HepG2 (cell line): Measurements from ENCODE around the gene CFL1. TPM values are rescaled to one million over a fixed set of nuclear protein-coding genes. Genes with fewer than 3 reads are reported as not detected.

Experiments
- ASH2L ChIP-seq: fragments of 300-600, 200-600 bp; sonication (generic); IDR thresholded peaks from 2 replicates; pipeline ENCODE4 v1.7.0; 2017; ENCODE audit warnings: low read depth, mild to moderate bottlenecking, moderate library complexity, mixed read lengths, low read length; ENCODE audit not compliant: insufficient read length
- CBX5 ChIP-seq: sonication (generic); formaldehyde crosslinking; IDR thresholded peaks from 2 replicates; pipeline ENCODE4 v1.4.0; 2020; ENCODE audit warnings: missing genetic modification reagents, borderline replicate concordance
- CCDC6 ChIP-seq: sonication (generic); formaldehyde crosslinking; IDR thresholded peaks from 2 replicates; pipeline ENCODE4 v1.8.1; 2022; ENCODE audit warnings: mild to moderate bottlenecking, missing genetic modification reagents, moderate library complexity
- FOXA1 ChIP-seq, 2 experiments: fragments of 450-650 bp in 1 of 2; sonication (generic) in 1 of 2; formaldehyde crosslinking in 1 of 2; IDR thresholded peaks; 2 replicates each; pipeline versions ENCODE4 v1.4.0 to v1.6.1; 2016 to 2020; ENCODE audit warnings: missing genetic modification reagents in 1 of 2
- GZF1 ChIP-seq: sonication (generic); formaldehyde crosslinking; IDR thresholded peaks from 2 replicates; pipeline ENCODE4 v1.5.1; 2020; ENCODE audit warnings: mild to moderate bottlenecking, missing genetic modification reagents
- HOXA3 ChIP-seq: sonication (generic); formaldehyde crosslinking; IDR thresholded peaks from 2 replicates; pipeline ENCODE4 v1.5.0; 2020; ENCODE audit warnings: missing genetic modification reagents
- IKZF5 ChIP-seq: IDR thresholded peaks from 2 replicates; pipeline ENCODE4 v1.6.1; 2018; ENCODE audit warnings: missing genetic modification reagents, mild to moderate bottlenecking, missing compliant biosample characterization
- JARID2 ChIP-seq: sonication (generic); formaldehyde crosslinking; IDR thresholded peaks from 2 replicates; pipeline ENCODE4 v1.8.1; 2023; ENCODE audit warnings: missing genetic modification reagents, inconsistent platforms; ENCODE audit not compliant: insufficient replicate concordance
- KLF12 ChIP-seq: sonication (generic); formaldehyde crosslinking; IDR thresholded peaks from 2 replicates; pipeline ENCODE4 v1.4.0; 2020; ENCODE audit warnings: missing genetic modification reagents, borderline replicate concordance
- MYC ChIP-seq: sonication (generic); formaldehyde crosslinking; IDR thresholded peaks from 2 replicates; pipeline ENCODE4 v1.9.0; 2021; ENCODE audit warnings: missing genetic modification reagents, borderline replicate concordance
- PITX1 ChIP-seq: sonication (generic); formaldehyde crosslinking; IDR thresholded peaks from 2 replicates; pipeline ENCODE4 v1.5.1; 2020; ENCODE audit warnings: mild to moderate bottlenecking, missing genetic modification reagents
- REPIN1 ChIP-seq: sonication (generic); formaldehyde crosslinking; IDR thresholded peaks from 2 replicates; pipeline ENCODE4 v1.8.0; 2022; ENCODE audit warnings: missing genetic modification reagents, low read depth, mild to moderate bottlenecking, borderline replicate concordance
- RFX5 ChIP-seq: IDR thresholded peaks from 2 replicates; pipeline ENCODE4 v1.6.1; 2011; ENCODE audit warnings: low read depth, low read length, improper control_type of control experiment
- SIX4 ChIP-seq: sonication (generic); formaldehyde crosslinking; IDR thresholded peaks from 2 replicates; pipeline ENCODE4 v1.4.0; 2020; ENCODE audit warnings: missing genetic modification reagents
- SMC3 ChIP-seq: IDR thresholded peaks from 2 replicates; pipeline ENCODE4 v1.6.1; 2011; ENCODE audit warnings: low read length, improper control_type of control experiment
- SRSF4 ChIP-seq: fragments of 200-400 bp; formaldehyde crosslinking; IDR thresholded peaks from one replicate; pipeline ENCODE4 v1.6.1; 2018; ENCODE audit warnings: mild to moderate bottlenecking, low read depth, low read length, moderate library complexity; ENCODE audit not compliant: poor library complexity, severe bottlenecking
- THAP11 ChIP-seq: IDR thresholded peaks from 2 replicates; pipeline ENCODE4 v1.6.1; 2016; ENCODE audit warnings: missing biosample characterization, missing genetic modification reagents
- THRA ChIP-seq: sonication (generic); formaldehyde crosslinking; IDR thresholded peaks from 2 replicates; pipeline ENCODE4 v1.4.0; 2020; ENCODE audit warnings: missing genetic modification reagents, borderline replicate concordance
- XRCC5 ChIP-seq: fragments of 200-400 bp; formaldehyde crosslinking; optimal IDR thresholded peaks from 2 replicates; pipeline ENCODE3; 2017; ENCODE audit warnings: mild to moderate bottlenecking, low read length
- ZNF124 ChIP-seq: sonication (generic); formaldehyde crosslinking; IDR thresholded peaks from 2 replicates; pipeline ENCODE4 v1.4.0; 2020; ENCODE audit warnings: missing genetic modification reagents
- ZNF331 ChIP-seq: sonication (generic); formaldehyde crosslinking; IDR thresholded peaks from 2 replicates; pipeline ENCODE4 v1.4.0; 2020; ENCODE audit warnings: missing genetic modification reagents
- ZNF430 ChIP-seq: sonication (generic); formaldehyde crosslinking; IDR thresholded peaks from 2 replicates; pipeline ENCODE4 v1.9.0; 2021; ENCODE audit warnings: mild to moderate bottlenecking, missing genetic modification reagents
- ZNF547 ChIP-seq: sonication (generic); formaldehyde crosslinking; IDR thresholded peaks from 2 replicates; pipeline ENCODE4 v1.5.1; 2020; ENCODE audit warnings: mild to moderate bottlenecking, missing genetic modification reagents
- ZNF580 ChIP-seq: IDR thresholded peaks from 2 replicates; pipeline ENCODE4 v1.6.1; 2016; ENCODE audit warnings: low read depth, borderline replicate concordance
- ZNF782 ChIP-seq: sonication (generic); formaldehyde crosslinking; IDR thresholded peaks from 2 replicates; pipeline ENCODE4 v1.4.0; 2020; ENCODE audit warnings: missing genetic modification reagents, mild to moderate bottlenecking, borderline replicate concordance
- ZNF784 ChIP-seq: sonication (generic); formaldehyde crosslinking; IDR thresholded peaks from 2 replicates; pipeline ENCODE4 v1.5.1; 2020; ENCODE audit warnings: missing genetic modification reagents, mild to moderate bottlenecking, borderline replicate concordance
- polyA plus RNA-seq, 8 experiments: library from polyadenylated mRNA; depleted of rRNA in 3 of 8; stranded (reverse) in 7 of 8; unstranded in 1 of 8; fragments of >200 nt; fragmentation: Illumina TruSeq in 4 of 8; extraction: Trizol in 4 of 8; gene quantifications; 2 replicates each; pipeline versions ENCODE4 v1.2.1 to v1.2.3, GENCODE V29; 2011 to 2016; ENCODE audit warnings: low read depth in 4 of 8, missing spikeins in 1 of 8, mixed read lengths in 1 of 8; ENCODE audit not compliant: insufficient read depth in 1 of 8
- total RNA-seq, 5 experiments: library from RNA; depleted of rRNA; stranded (reverse); fragments of >200 nt; fragmentation: Illumina TruSeq; extraction: Trizol; gene quantifications; 2 replicates each; pipeline ENCODE4 v1.2.3, GENCODE V29; 2016; ENCODE audit warnings: low read depth in 1 of 5

The CFL1 gene
- total and polyA plus RNA-seq, 2 of the 13 experiments (the other 11 are each of a cell fraction or from before 2014, with no cell fraction given), result 379 to 383 TPM

- TF ChIP-seq ZNF580 (CRISPR knock-in tag), result peak; percentile 53; the same call in 1 of the 2 replicates
- TF ChIP-seq ASH2L, result peak; percentile 49
- no peak for TF ChIP-seq FOXA1 (IDR thresholded peaks at IDR 0.05)
- TF ChIP-seq FOXA1 (CRISPR knock-in tag; IDR thresholded peaks at IDR 0.05), result no peak
- no peak for TF ChIP-seq ZNF430
- TF ChIP-seq RFX5, result no peak
- peak; percentile 79; the same call in 1 of the 2 replicates for TF ChIP-seq ZNF784 (CRISPR knock-in tag)
- TF ChIP-seq THRA (CRISPR knock-in tag), result peak; percentile 29; the same call in 1 of the 2 replicates
- TF ChIP-seq GZF1, result no peak
- TF ChIP-seq SMC3, result peak; percentile 55
- TF ChIP-seq KLF12 (CRISPR knock-in tag), result 0 out of 2 replicates have a peak, but pooled peaks have one; percentile 42
- TF ChIP-seq CBX5, result peak; percentile 72; the same call in 1 of the 2 replicates
- peak; percentile 63 for TF ChIP-seq JARID2
- peak; percentile 69; the same call in 1 of the 2 replicates for TF ChIP-seq IKZF5 (CRISPR knock-in tag)
- TF ChIP-seq SIX4 (CRISPR knock-in tag), result no peak
- no peak for TF ChIP-seq SRSF4
- TF ChIP-seq ZNF547 (CRISPR knock-in tag), result peak; percentile 60
- peak; percentile 74 for TF ChIP-seq THAP11 (CRISPR knock-in tag)
- peak; percentile 30; the same call in 1 of the 2 replicates for TF ChIP-seq ZNF331 (CRISPR knock-in tag)
- no peak for TF ChIP-seq ZNF124 (CRISPR knock-in tag)
- TF ChIP-seq REPIN1 (CRISPR knock-in tag), result 0 out of 2 replicates have a peak, but pooled peaks have one; percentile 63
- TF ChIP-seq ZNF782, result no peak
- TF ChIP-seq CCDC6 (CRISPR knock-in tag), result 0 out of 2 replicates have a peak, but pooled peaks have one; percentile 16
- TF ChIP-seq MYC, result peak; percentile 72
- peak; percentile 72 for TF ChIP-seq XRCC5
- TF ChIP-seq HOXA3, result peak; percentile 66
- 0 out of 2 replicates have a peak, but pooled peaks have one; percentile 36 for TF ChIP-seq PITX1 (CRISPR knock-in tag)
Observed at GRCh38 chr11:65817835-65818680, 39.9 kb downstream of the CFL1 start (continued).
